WERI-Rb-1 (cell line): ENCODE results near the gene FOXK2.

Experiments
- DNase-seq: peaks from one replicate; pipeline ENCODE4 v3.0.0-alpha.2; 2020
- H3K27ac ChIP-seq: fragments of 250-450 bp; sonication (Bioruptor Pico); 2 replicates; pipeline ENCODE4 v1.5.1; 2020; ENCODE audit warnings: mild to moderate bottlenecking, moderate library complexity
- H3K27me3 ChIP-seq: fragments of 250-450 bp; sonication (Bioruptor Pico); 2 replicates; pipeline ENCODE4 v1.5.1; 2021; ENCODE audit warnings: mild to moderate bottlenecking, low read depth, moderate library complexity; ENCODE audit not compliant: insufficient read depth, severe bottlenecking
- H3K36me3 ChIP-seq: fragments of 250-450 bp; sonication (Bioruptor Pico); 2 replicates; pipeline ENCODE4 v1.5.1; 2020; ENCODE audit warnings: mild to moderate bottlenecking, moderate library complexity
- H3K4me3 ChIP-seq: 2 replicates; pipeline ENCODE4 v1.5.1; 2011; ENCODE audit warnings: low read depth, mild to moderate bottlenecking, control low read depth, low read length
- H3K9me3 ChIP-seq: fragments of 250-450 bp; sonication (Bioruptor Pico); 2 replicates; pipeline ENCODE4 v1.5.1; 2021; ENCODE audit warnings: mild to moderate bottlenecking, moderate library complexity; ENCODE audit not compliant: severe bottlenecking
- CTCF ChIP-seq: IDR thresholded peaks from 2 replicates; pipeline ENCODE4 v1.5.1; 2011; ENCODE audit warnings: low read depth, mild to moderate bottlenecking, control low read depth, inconsistent platforms, low read length

Gene FOXK2

GRCh38 chr17:82642022-82642421, 122.5 kb downstream of the FOXK2 start:
- DNase-seq, result no peak
- Histone ChIP-seq H3K27me3 (no peaks in the 10 kb centered on the region), H3K36me3 (peaks cover 77% of the 10 kb centered on the region), H3K4me3 (no peak overlapping the region), H3K27ac (no peak overlapping the region), H3K9me3 (no peaks in the 10 kb centered on the region)
- no peak for TF ChIP-seq CTCF

- no peak for TF ChIP-seq CTCF
- H3K4me3 ChIP-seq, result no peak overlapping the region
- H3K36me3 ChIP-seq, result peaks cover 67% of the 10 kb centered on the region
- no peak for DNase-seq
- H3K27ac ChIP-seq, result no peak overlapping the region
- no peaks in the 10 kb centered on the region for H3K27me3 ChIP-seq
- H3K9me3 ChIP-seq, result no peaks in the 10 kb centered on the region
These were observed 124.6 kb downstream of the FOXK2 start for GRCh38 chr17:82644148-82644547.

GRCh38 chr17:82645516-82645915, 126.0 kb downstream of the FOXK2 start:
- Histone ChIP-seq H3K9me3 (no peaks in the 10 kb centered on the region), H3K27me3 (no peaks in the 10 kb centered on the region), H3K36me3 (peaks cover 55% of the 10 kb centered on the region), H3K4me3 (no peak overlapping the region), H3K27ac (no peak overlapping the region)
- TF ChIP-seq CTCF, result no peak
- no peak for DNase-seq

GRCh38 chr17:82647593-82648164, 128.1 kb downstream of the FOXK2 start:
- H3K9me3 ChIP-seq, result no peaks in the 10 kb centered on the region
- H3K27me3 ChIP-seq, result no peaks in the 10 kb centered on the region
- peak overlapping the region; percentile 95 for H3K4me3 ChIP-seq
- no peak; the same call in 1 of the 2 replicates for TF ChIP-seq CTCF
- H3K27ac ChIP-seq, result peak overlapping the region; percentile 97
- DNase-seq, result peak; percentile 60
- peaks cover 34% of the 10 kb centered on the region for H3K36me3 ChIP-seq

- Histone ChIP-seq H3K9me3 (no peaks in the 10 kb centered on the region), H3K27ac (peak within 1 kb of the TSS; percentile 97), H3K4me3 (peak within 1 kb of the TSS; percentile 95), H3K36me3 (peaks cover 28% of the 10 kb centered on the region), H3K27me3 (no peaks in the 10 kb centered on the region)
- TF ChIP-seq CTCF, result no peak
- DNase-seq, result peak; percentile 97
These were observed 128.7 kb downstream of the FOXK2 start, which contains the start of gene WDR45B for GRCh38 chr17:82648165-82648668. Gene WDR45B, minus strand, starts transcription at chr17:82648444. Its CDS starts 104 bp downstream, at chr17:82648340.
